Suprapubic skin (tissue), 4 donors: ENCODE data around the gene MIGA2. TPM values are rescaled to one million over a fixed set of nuclear protein-coding genes. Genes with fewer than 3 reads are reported as not detected.

Source experiments
- DNase-seq, 2 donors: peaks; one replicate each; pipeline ENCODE4 v3.0.0-alpha.2; 2019; ENCODE audit warnings: low spot score in 2 of 2
- H3K27ac ChIP-seq: fragments of 200-600 bp; sonication (generic); one replicate; pipeline ENCODE4 v1.5.1; 2019
- H3K27me3 ChIP-seq: fragments of 200-600 bp; sonication (generic); one replicate; pipeline ENCODE4 v1.5.1; 2019
- H3K36me3 ChIP-seq: fragments of 200-600 bp; sonication (generic); one replicate; pipeline ENCODE4 v1.5.1; 2019
- H3K4me1 ChIP-seq: fragments of 200-600 bp; sonication (generic); one replicate; pipeline ENCODE4 v1.5.1; 2019
- H3K4me3 ChIP-seq: fragments of 200-600 bp; sonication (generic); one replicate; pipeline ENCODE4 v1.5.1; 2019; ENCODE audit warnings: mild to moderate bottlenecking
- H3K9me3 ChIP-seq: fragments of 200-600 bp; sonication (generic); one replicate; pipeline ENCODE4 v1.5.1; 2019
- EP300 ChIP-seq: sonication (generic); formaldehyde crosslinking; IDR thresholded peaks from one replicate; pipeline ENCODE4 v1.6.1; 2017; ENCODE audit warnings: antibody characterized with exemption
- POLR2A ChIP-seq, 2 donors: fragments of 450-650 bp; IDR thresholded peaks; one replicate each; pipeline ENCODE4 v1.6.1; 2017; ENCODE audit warnings: antibody characterized with exemption in 2 of 2, mild to moderate bottlenecking in 2 of 2, moderate library complexity in 2 of 2
- POLR2AphosphoS5 ChIP-seq, 3 donors: sonication (generic); formaldehyde crosslinking; IDR thresholded peaks; one replicate each; pipeline ENCODE4 v1.6.1; 2017; ENCODE audit warnings: antibody characterized with exemption in 3 of 3
- WGBS: methylation state at CpG from one replicate; pipeline ENCODE4 v1.1.5; 2018; 5-methylcytosine and 5-hydroxymethylcytosine counted together
- total RNA-seq, 4 donors: library from RNA; depleted of rRNA; stranded (reverse); fragments of >200 nt; gene quantifications; one replicate each; pipeline ENCODE4 v1.1.0, GENCODE V29; 2016
- TF ChIP-seq, protein P1 (sequence below), 2 donors: fragments of 200-600 bp in 1 of 2; fragments of 450-650 bp in 1 of 2; sonication (generic) in 1 of 2; IDR thresholded peaks; one replicate each; pipeline ENCODE4 v1.5.1; 2016 to 2019; ENCODE audit warnings: antibody characterized with exemption in 2 of 2, mild to moderate bottlenecking in 1 of 2, moderate library complexity in 1 of 2

Gene MIGA2
- total RNA-seq, 4 donors from 2014 or later: 28.3 to 44.3 (median 39.7) TPM

DNA sequence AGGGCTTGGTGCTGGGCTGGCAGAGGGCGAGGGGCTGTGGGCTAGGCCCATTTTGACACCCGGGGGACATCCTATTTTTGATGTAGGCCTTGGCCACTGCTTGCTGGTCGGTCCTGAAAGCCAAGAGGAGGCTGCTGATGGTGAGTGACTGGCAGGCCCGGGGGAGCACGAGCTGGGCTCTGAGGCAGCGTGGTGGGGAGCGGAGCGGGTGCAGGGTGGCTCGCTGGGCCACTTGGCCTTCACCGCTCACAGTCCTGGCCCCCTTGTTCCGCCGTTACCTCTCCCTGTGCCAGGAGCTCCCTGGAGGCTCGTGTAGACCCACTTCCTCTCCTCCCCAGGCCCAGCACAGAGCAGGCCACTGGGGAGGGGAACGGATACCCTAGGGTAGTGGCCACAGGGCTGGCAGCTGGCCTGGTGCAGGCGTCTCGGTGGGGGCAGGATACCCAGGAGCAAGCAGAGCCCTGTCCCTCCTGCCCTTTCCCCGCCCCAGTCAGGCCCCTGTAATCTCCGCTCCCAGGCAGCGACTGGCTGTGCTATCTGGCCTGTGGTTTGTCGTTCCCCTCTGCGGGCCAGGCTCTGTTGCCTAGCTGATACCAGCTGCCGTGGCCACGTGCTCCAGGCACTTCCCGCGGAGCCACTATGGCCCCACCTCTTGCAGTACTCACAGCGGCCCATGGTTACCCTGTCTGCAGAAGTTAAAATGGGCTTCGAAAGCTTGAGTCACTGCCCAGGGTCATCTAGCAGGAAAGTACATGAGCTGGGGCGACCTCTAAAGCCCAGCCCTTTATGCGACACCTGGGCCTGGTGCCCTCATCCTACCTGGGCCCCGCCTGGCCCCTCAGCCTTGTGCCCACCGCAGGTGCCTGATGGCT lies 32.8 kb downstream of the MIGA2 start:
- 84% methylated on average over 17 of the region's 31 CpGs for WGBS
- no peak for DNase-seq
- Histone ChIP-seq H3K27ac (no peak overlapping the region), H3K27me3 (no peaks in the 10 kb centered on the region), H3K36me3 (peaks cover 54% of the 10 kb centered on the region), H3K9me3 (no peaks in the 10 kb centered on the region), H3K4me3 (no peak overlapping the region), H3K4me1 (no peaks in the 10 kb centered on the region)
- TF ChIP-seq, protein P1, sequence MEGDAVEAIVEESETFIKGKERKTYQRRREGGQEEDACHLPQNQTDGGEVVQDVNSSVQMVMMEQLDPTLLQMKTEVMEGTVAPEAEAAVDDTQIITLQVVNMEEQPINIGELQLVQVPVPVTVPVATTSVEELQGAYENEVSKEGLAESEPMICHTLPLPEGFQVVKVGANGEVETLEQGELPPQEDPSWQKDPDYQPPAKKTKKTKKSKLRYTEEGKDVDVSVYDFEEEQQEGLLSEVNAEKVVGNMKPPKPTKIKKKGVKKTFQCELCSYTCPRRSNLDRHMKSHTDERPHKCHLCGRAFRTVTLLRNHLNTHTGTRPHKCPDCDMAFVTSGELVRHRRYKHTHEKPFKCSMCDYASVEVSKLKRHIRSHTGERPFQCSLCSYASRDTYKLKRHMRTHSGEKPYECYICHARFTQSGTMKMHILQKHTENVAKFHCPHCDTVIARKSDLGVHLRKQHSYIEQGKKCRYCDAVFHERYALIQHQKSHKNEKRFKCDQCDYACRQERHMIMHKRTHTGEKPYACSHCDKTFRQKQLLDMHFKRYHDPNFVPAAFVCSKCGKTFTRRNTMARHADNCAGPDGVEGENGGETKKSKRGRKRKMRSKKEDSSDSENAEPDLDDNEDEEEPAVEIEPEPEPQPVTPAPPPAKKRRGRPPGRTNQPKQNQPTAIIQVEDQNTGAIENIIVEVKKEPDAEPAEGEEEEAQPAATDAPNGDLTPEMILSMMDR (IDR thresholded peaks at IDR 0.05): no peak
- no peak for TF ChIP-seq EP300
- TF ChIP-seq POLR2A (IDR thresholded peaks at IDR 0.05): no peak
- no peak for TF ChIP-seq POLR2AphosphoS5 (IDR thresholded peaks at IDR 0.05)

DNA sequence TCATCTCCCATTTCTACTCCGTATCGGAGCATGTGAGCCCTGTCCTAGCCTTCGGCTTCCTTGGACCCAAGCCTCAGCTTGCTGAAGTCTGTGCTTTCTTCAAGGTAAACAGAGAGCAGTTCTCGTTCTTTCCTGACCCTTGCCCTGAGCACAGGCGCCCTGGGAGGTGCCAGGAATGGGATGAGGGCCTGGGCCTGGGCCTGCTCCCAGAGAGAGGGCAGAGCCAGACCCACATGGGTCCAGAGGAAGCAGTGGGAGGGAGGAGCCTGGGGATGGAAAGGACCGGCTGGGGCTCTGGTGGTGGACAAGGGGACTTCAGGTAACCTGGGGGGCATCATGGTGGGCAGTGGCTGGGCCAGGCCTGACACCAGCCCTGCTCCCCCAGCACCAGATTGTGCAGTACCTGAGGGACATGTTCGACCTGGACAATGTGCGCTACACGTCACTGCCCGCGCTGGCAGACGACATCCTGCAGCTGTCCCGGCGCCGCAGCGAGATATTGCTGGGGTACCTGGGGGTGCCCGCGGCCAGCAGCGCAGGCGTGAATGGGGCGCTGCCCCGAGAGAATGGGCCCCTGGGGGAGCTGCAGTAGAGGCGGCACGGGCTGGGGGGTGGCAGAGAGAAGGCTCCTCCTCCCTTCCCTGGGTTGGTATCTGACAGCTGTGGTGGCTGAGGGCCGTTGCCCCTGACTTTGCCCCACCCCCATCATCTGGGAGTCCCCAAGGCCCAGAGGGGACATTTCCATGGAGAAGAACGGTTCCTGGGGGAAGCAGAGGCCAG lies 33.6 kb downstream of the MIGA2 start:
- no peak overlapping the region for H3K27ac ChIP-seq
- H3K36me3 ChIP-seq: peaks cover 46% of the 10 kb centered on the region
- H3K9me3 ChIP-seq: no peaks in the 10 kb centered on the region
- DNase-seq: no peak
- no peaks in the 10 kb centered on the region for H3K4me1 ChIP-seq
- H3K27me3 ChIP-seq: no peaks in the 10 kb centered on the region
- H3K4me3 ChIP-seq: no peak overlapping the region
- TF ChIP-seq POLR2A (IDR thresholded peaks at IDR 0.05) (no peak), EP300 (no peak), POLR2AphosphoS5 (IDR thresholded peaks at IDR 0.05) (no peak)
- TF ChIP-seq, protein P1 (IDR thresholded peaks at IDR 0.05): no peak
- WGBS: 88% methylated on average over 23 of the region's 26 CpGs

DNA sequence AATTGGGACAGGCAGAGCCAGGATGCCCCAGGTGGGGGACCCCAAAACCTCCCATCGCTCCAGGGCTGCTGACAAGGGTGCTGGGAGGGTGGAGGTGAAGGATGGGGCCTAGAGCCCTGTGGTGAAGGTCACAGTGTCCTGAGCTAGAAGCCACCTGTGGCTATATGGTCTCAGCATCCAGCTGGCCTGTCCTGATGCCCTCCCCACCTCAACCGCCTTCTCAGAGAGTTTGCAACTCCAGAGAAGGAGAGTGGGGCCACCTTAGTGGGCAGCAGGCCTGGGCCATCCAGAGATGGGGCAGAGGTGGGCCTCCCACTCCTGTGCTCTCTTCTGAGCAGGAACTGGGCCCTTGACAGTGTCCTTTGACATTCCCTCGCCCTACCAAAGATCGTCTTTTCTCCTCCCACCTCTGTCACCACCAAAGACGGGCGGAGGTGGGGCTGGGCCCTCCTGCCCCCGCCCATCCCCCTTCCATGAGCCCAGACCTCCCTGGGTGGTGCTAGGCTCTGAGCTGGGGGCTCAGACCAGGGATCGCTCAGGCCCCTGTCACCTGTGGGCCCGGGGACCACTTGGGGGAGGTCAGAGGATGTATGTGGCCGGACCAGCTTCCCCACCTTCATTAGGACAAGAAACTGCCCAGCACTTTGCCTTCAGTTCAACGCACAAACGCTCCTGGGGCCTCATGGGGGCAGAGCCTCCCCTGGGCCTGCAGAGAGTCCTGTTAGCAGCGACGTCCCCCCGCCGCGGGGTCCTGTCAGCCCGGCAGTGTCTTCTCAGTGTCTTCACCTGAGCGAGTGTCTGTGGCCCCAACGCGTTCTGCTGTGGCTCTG lies 34.5 kb downstream of the MIGA2 start:
- DNase-seq: no peak
- H3K4me1 ChIP-seq: no peaks in the 10 kb centered on the region
- H3K36me3 ChIP-seq: peaks cover 37% of the 10 kb centered on the region
- no peak overlapping the region for H3K27ac ChIP-seq
- TF ChIP-seq POLR2AphosphoS5 (IDR thresholded peaks at IDR 0.05): no peak
- TF ChIP-seq EP300: no peak
- no peak for TF ChIP-seq POLR2A (IDR thresholded peaks at IDR 0.05)
- TF ChIP-seq, protein P1 (IDR thresholded peaks at IDR 0.05): no peak
- H3K9me3 ChIP-seq: no peaks in the 10 kb centered on the region
- WGBS: 81% methylated on average over 18 of the region's 21 CpGs
- no peak overlapping the region for H3K4me3 ChIP-seq
- H3K27me3 ChIP-seq: no peaks in the 10 kb centered on the region

DNA sequence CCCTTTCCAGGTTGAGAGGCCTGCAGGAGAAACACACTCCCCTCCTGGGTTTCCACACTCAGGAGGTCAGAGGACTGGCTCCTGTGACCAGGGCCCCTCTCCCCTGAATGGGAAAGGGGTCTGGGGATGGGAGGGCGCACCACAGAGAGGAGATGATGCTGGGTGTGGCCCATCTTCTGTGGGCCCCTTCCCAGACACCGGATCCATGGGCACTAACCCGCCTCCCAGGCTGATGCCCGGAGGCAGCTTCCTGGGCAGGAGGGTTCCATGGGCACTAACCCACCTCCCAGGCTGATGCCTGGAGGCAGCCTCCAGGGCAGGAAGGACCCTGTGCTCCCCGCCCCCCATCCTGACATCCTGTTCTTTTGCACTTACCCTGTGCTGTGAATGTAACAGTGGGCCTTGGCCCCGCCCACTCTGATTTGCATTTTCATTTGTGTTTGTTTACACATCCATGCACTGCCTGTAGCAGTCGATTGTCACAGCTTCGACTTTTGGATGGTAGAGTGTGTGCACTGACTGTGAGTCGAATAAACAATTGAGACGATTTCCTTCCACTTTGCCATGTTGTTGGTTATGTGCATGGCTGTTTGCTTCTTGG lies 35.2 kb downstream of the MIGA2 start:
- no peak for DNase-seq
- 61% methylated on average over 6 of the region's 10 CpGs for WGBS
- no peak for TF ChIP-seq POLR2AphosphoS5 (IDR thresholded peaks at IDR 0.05)
- no peak for TF ChIP-seq EP300
- no peak for TF ChIP-seq POLR2A (IDR thresholded peaks at IDR 0.05)
- TF ChIP-seq, protein P1 (IDR thresholded peaks at IDR 0.05): no peak

More for the DNA sequence above, 35.2 kb downstream of the MIGA2 start:
- Histone ChIP-seq H3K27me3 (no peaks in the 10 kb centered on the region), H3K27ac (no peak overlapping the region), H3K4me3 (no peak overlapping the region), H3K9me3 (no peaks in the 10 kb centered on the region), H3K36me3 (peaks cover 33% of the 10 kb centered on the region), H3K4me1 (peaks cover under 1% of the 10 kb centered on the region)
